HG03520 (cell line): Measurements from ENCODE around the gene ARPC4.
A peak's percentile ranks its signal among the peaks of the same experiment; 100 is the strongest.
"Not testable (repeated sequence)": the region's sequence is repeated elsewhere in the genome, so short reads cannot be mapped to it uniquely, and the experiment has no call there.

Source experiments
- ATAC-seq: cut with Tn5 transposase; IDR thresholded peaks from one replicate; pipeline ENCODE4 v1.9.1; 2021; ENCODE audit warnings: mild to moderate bottlenecking, moderate library complexity; ENCODE audit not compliant: unreplicated experiment

The ARPC4 gene

GRCh38 chr3:9769426-9770275 lies 23.2 kb upstream of the ARPC4 start, which contains the start of gene CAMK1:
TSS of gene CAMK1 (minus strand) at chr3:9769947. CDS start at chr3:9767749, 2,198 bp downstream.
- ATAC-seq: peak; percentile 79

- no peak for ATAC-seq
Measured at GRCh38 chr3:9770276-9770812, 22.5 kb upstream of the ARPC4 start.

- not testable (repeated sequence) for ATAC-seq
Measured at GRCh38 chr3:9771007-9771406, 21.9 kb upstream of the ARPC4 start.

GRCh38 chr3:9776896-9777693 lies 15.8 kb upstream of the ARPC4 start:
- ATAC-seq: no peak

GRCh38 chr3:9777694-9778021 lies 15.2 kb upstream of the ARPC4 start:
- ATAC-seq: no peak

- ATAC-seq: no peak
Measured at GRCh38 chr3:9778143-9779074, 14.5 kb upstream of the ARPC4 start.

GRCh38 chr3:9779075-9779593 lies 13.7 kb upstream of the ARPC4 start:
- ATAC-seq: no peak

GRCh38 chr3:9779721-9780457 lies 13.0 kb upstream of the ARPC4 start:
- peak; percentile 43 for ATAC-seq

GRCh38 chr3:9780458-9780812 lies 12.4 kb upstream of the ARPC4 start:
- no peak for ATAC-seq

- ATAC-seq: no peak
Measured at GRCh38 chr3:9780910-9781309, 12.0 kb upstream of the ARPC4 start.

GRCh38 chr3:9781551-9781950 lies 11.3 kb upstream of the ARPC4 start:
- ATAC-seq: no peak

GRCh38 chr3:9781978-9782603 lies 10.8 kb upstream of the ARPC4 start:
- no peak for ATAC-seq

- ATAC-seq: no peak
Measured at GRCh38 chr3:9782770-9783169, 10.1 kb upstream of the ARPC4 start.

GRCh38 chr3:9783954-9784353 lies 8.9 kb upstream of the ARPC4 start:
- ATAC-seq: no peak

- no peak for ATAC-seq
Measured at GRCh38 chr3:9784965-9785364, 7.9 kb upstream of the ARPC4 start.

- no peak for ATAC-seq
Measured at GRCh38 chr3:9785602-9786001, 7.3 kb upstream of the ARPC4 start.

GRCh38 chr3:9786209-9786739 lies 6.6 kb upstream of the ARPC4 start:
- no peak for ATAC-seq

- ATAC-seq: no peak
Measured at GRCh38 chr3:9786825-9787669, 5.8 kb upstream of the ARPC4 start.
